PC-3 (cell line): ENCODE results near the gene HDHD5. TPM values are rescaled to one million over a fixed set of nuclear protein-coding genes. Genes with fewer than 3 reads are reported as not detected.

Experiments used
- ATAC-seq: fragments of 200-7000 bp; cut with Tn5 transposase; 2 replicates; pipeline ENCODE4 v1.9.1; 2020; ENCODE audit warnings: mild to moderate bottlenecking, moderate library complexity
- BruUV-seq: library from RNA; stranded (reverse); fragments of 400-500 nt; replicated peaks from 2 replicates; lab custom pipeline; 2021; lab: Mats Ljungman, UMichigan
- CTCF ChIA-PET: fragments of 300-600 bp; sonication (Branson Sonifier 250); formaldehyde crosslinking; loops from one replicate; lab custom pipeline; 2022; ENCODE audit warnings: antibody characterized with exemption; lab: Charles Lee
- POLR2A ChIA-PET: fragments of 300-600 bp; sonication (Branson Sonifier 250); formaldehyde crosslinking; loops from one replicate; lab custom pipeline; 2022; ENCODE audit warnings: antibody characterized with exemption; ENCODE audit not compliant: unreplicated experiment; lab: Charles Lee
- DNase-seq: peaks from one replicate; pipeline ENCODE4 v3.0.0-alpha.2; 2015
- H2AFZ ChIP-seq: fragments of 300-600 bp; sonication (generic); 2 replicates; pipeline ENCODE4 v1.6.0; 2016; ENCODE audit warnings: antibody characterized with exemption, low read length
- H3F3A ChIP-seq: fragments of 300-600 bp; sonication (generic); one replicate; pipeline ENCODE4 v1.6.0; 2017; ENCODE audit warnings: antibody characterized with exemption, low read length, control low read depth, mild to moderate bottlenecking; ENCODE audit not compliant: unreplicated experiment
- H3K27ac ChIP-seq: fragments of 300-600 bp; sonication (generic); 2 replicates; pipeline ENCODE4 v1.5.1; 2016; ENCODE audit warnings: mild to moderate bottlenecking, low read length
- H3K27me3 ChIP-seq: fragments of 300-600 bp; sonication (generic); 2 replicates; pipeline ENCODE4 v1.6.1; 2016; ENCODE audit warnings: low read length, mixed read lengths
- H3K36me3 ChIP-seq: fragments of 300-600 bp; sonication (generic); 2 replicates; pipeline ENCODE4 v1.6.1; 2016; ENCODE audit warnings: low read depth, mixed run types, low read length, mixed read lengths
- H3K4me1 ChIP-seq: fragments of 300-600 bp; sonication (generic); 2 replicates; pipeline ENCODE4 v1.5.1; 2016; ENCODE audit warnings: low read length; ENCODE audit not compliant: insufficient read depth
- H3K4me2 ChIP-seq: fragments of 300-600 bp; sonication (generic); 2 replicates; pipeline ENCODE4 v1.6.0; 2016; ENCODE audit warnings: low read length
- H3K4me3 ChIP-seq: fragments of 300-600 bp; sonication (generic); 2 replicates; pipeline ENCODE4 v1.5.1; 2016; ENCODE audit warnings: mild to moderate bottlenecking, low read length, mixed read lengths
- H3K79me2 ChIP-seq: fragments of 300-600 bp; sonication (generic); 2 replicates; pipeline ENCODE4 v1.6.1; 2017; ENCODE audit warnings: low read length, mixed read lengths
- H3K9ac ChIP-seq: fragments of 300-600 bp; sonication (generic); 2 replicates; pipeline ENCODE4 v1.6.0; 2016; ENCODE audit warnings: mild to moderate bottlenecking, low read length
- H3K9me2 ChIP-seq: fragments of 300-600 bp; sonication (generic); replicated peaks from 2 replicates; pipeline ENCODE4 v1.6.1; 2016; ENCODE audit warnings: mixed run types, low read length, mixed read lengths
- H3K9me3 ChIP-seq: fragments of 300-600 bp; sonication (generic); 2 replicates; pipeline ENCODE4 v1.6.1; 2016; ENCODE audit warnings: low read length, mixed read lengths
- H4K20me1 ChIP-seq: fragments of 300-600 bp; sonication (generic); 2 replicates; pipeline ENCODE4 v1.6.1; 2016; ENCODE audit warnings: low read length, mixed read lengths
- EZH2 ChIP-seq: fragments of 300-600 bp; sonication (generic); IDR thresholded peaks from one replicate; pipeline ENCODE4 v1.6.1; 2017; ENCODE audit warnings: antibody characterized with exemption, mild to moderate bottlenecking, low read length; ENCODE audit not compliant: unreplicated experiment
- EZH2phosphoT487 ChIP-seq: fragments of 300-600 bp; sonication (generic); IDR thresholded peaks from 2 replicates; pipeline ENCODE4 v1.6.1; 2018; ENCODE audit warnings: mild to moderate bottlenecking, antibody characterized with exemption, low read length, borderline replicate concordance
- intact Hi-C: fragments of 100-400 bp; cut with micrococcal nuclease; formaldehyde crosslinking; loops from 2 replicates; pipeline ENCODE4 v1.9.0; 2023
- total RNA-seq: library from RNA; depleted of rRNA; stranded (reverse); fragments of >200 nt; gene quantifications from 2 replicates; pipeline ENCODE4 v1.2.3, GENCODE V29; 2014
- TF ChIP-seq, protein P1 (sequence below): fragments of 300-600 bp; sonication (generic); conservative IDR thresholded peaks from 2 replicates; pipeline ENCODE4 v1.5.1; 2017; ENCODE audit warnings: antibody characterized with exemption, low read depth, mild to moderate bottlenecking, low read length

HDHD5 gene
- total RNA-seq, 1 experiment from 2014 or later, result 57.3 TPM

DNA sequence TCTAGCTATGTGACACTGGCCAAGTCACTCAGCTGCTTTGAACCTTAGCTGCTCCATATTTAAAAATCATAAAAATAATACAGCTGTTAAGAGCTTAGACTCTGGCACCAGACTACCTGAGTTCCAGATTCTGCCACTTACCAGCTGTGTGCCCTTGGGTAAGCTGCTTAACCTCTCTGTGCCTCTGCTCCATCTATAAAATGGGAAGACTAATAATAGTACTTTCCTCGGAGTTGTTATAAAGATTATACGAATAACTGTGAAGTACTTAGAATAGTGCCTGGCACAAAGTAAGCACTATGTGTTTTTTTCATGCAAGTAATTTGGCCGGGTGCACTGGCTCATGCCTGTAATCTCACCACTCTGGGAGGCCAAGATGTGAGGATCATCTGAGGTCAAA, 1.4 kb downstream of the HDHD5 start:
- Histone ChIP-seq H3K27ac (no peak overlapping the region), H3K27me3 (no peaks in the 10 kb centered on the region), H3K4me3 (peak overlapping the region; percentile 83), H3K9me2 (no peaks in the 10 kb centered on the region), H3K9ac (no peak overlapping the region; the same call in 1 of the 2 replicates), H4K20me1 (peaks cover 5% of the 10 kb centered on the region; the same call in 1 of the 2 replicates), H3F3A (no peaks in the 10 kb centered on the region), H3K9me3 (no peaks in the 10 kb centered on the region), H2AFZ (no peak overlapping the region), H3K79me2 (peaks cover 53% of the 10 kb centered on the region), H3K4me2 (peak overlapping the region; percentile 93), H3K4me1 (peaks cover 16% of the 10 kb centered on the region), H3K36me3 (no peaks in the 10 kb centered on the region)
- intact Hi-C loops, result loop anchor here (1.0 kb wide), 1 partner anchor 45 kb away; no protein-coding TSS in a partner anchor
- DNase-seq (no peak), ATAC-seq (no peak)
- TF ChIP-seq EZH2phosphoT487, result no peak
- TF ChIP-seq EZH2, result no peak
- TF ChIP-seq, protein P1, sequence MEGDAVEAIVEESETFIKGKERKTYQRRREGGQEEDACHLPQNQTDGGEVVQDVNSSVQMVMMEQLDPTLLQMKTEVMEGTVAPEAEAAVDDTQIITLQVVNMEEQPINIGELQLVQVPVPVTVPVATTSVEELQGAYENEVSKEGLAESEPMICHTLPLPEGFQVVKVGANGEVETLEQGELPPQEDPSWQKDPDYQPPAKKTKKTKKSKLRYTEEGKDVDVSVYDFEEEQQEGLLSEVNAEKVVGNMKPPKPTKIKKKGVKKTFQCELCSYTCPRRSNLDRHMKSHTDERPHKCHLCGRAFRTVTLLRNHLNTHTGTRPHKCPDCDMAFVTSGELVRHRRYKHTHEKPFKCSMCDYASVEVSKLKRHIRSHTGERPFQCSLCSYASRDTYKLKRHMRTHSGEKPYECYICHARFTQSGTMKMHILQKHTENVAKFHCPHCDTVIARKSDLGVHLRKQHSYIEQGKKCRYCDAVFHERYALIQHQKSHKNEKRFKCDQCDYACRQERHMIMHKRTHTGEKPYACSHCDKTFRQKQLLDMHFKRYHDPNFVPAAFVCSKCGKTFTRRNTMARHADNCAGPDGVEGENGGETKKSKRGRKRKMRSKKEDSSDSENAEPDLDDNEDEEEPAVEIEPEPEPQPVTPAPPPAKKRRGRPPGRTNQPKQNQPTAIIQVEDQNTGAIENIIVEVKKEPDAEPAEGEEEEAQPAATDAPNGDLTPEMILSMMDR, result no peak
- POLR2A ChIA-PET, result interaction anchor here (0.6 kb wide), 1 partner anchor 992 kb away, joined by 21 read pairs; no protein-coding TSS in a partner anchor
- CTCF ChIA-PET, result interaction anchor here (0.6 to 1.2 kb wide), 2 partner anchors 14 to 45 kb away, joined by 3 read pairs; no protein-coding TSS in a partner anchor
- BruUV-seq, result TSS peak; percentile 50

DNA sequence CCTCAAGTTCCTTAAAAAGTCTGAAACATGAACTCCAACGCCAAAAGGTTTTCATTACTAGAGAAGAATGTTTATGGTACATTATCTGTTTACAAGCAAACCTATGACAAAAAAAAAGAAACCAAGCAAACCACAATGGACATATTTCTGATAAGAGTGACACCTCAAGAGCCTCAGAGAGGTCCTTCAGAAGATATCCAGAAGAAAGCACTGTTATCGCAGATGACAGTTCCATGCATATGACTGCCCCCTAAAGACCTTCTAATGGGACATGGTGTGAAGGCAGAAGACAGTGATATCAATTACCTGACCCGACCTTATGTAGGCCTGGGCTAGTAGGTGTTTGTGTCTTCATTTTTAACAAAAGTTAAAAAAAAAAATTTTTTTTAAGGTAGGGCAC, 3.1 kb downstream of the HDHD5 start:
- POLR2A ChIA-PET, result no interaction called here
- CTCF ChIA-PET, result no interaction called here

DNA sequence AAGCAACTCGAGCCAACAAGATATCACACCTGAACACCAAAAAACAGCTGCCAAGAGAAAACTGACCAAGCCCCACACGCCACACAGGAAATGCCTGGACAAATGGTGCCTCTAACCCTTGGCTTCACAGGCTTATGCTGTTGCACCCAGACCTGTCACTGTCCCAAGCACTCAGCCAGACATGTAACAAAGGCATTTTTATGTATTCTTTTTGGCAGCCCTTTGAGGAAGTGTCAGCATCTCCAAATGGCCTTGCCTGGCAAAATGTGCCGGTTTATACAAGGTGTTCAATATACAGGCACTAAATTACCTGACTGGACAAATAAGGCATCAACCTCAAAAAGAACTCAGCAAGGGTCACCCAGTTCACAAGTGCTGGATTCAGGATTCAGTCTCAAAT, 6.1 kb downstream of the HDHD5 start:
- no TSS peak for BruUV-seq
- ChIA-PET CTCF (no interaction called here), POLR2A (no interaction called here)
- no peak overlapping the region for H3K4me2 ChIP-seq
- no peak overlapping the region for H3K4me3 ChIP-seq
- H3K36me3 ChIP-seq, result no peaks in the 10 kb centered on the region
- no peaks in the 10 kb centered on the region for H3K27me3 ChIP-seq
- H3K9ac ChIP-seq, result no peak overlapping the region
- peaks cover 8% of the 10 kb centered on the region; the same call in 1 of the 2 replicates for H3K4me1 ChIP-seq
- H3F3A ChIP-seq, result no peaks in the 10 kb centered on the region
- DNase-seq, result no peak
- peaks cover 86% of the 10 kb centered on the region for H3K79me2 ChIP-seq
- H3K9me2 ChIP-seq, result no peaks in the 10 kb centered on the region
- TF ChIP-seq EZH2phosphoT487, result no peak
- H2AFZ ChIP-seq, result no peak overlapping the region
- H3K27ac ChIP-seq, result no peak overlapping the region
- peaks cover 5% of the 10 kb centered on the region; the same call in 1 of the 2 replicates for H4K20me1 ChIP-seq
- no peaks in the 10 kb centered on the region for H3K9me3 ChIP-seq
- no peak for ATAC-seq
- intact Hi-C loops, result no loop called here

More for the DNA sequence above, 3.1 kb downstream of the HDHD5 start:
- Histone ChIP-seq H2AFZ (no peak overlapping the region), H3K9me2 (no peaks in the 10 kb centered on the region), H3K27ac (no peak overlapping the region), H3K4me2 (peak overlapping the region; percentile 34; the same call in 1 of the 2 replicates), H3K36me3 (no peaks in the 10 kb centered on the region), H3K4me1 (peaks cover 16% of the 10 kb centered on the region), H3K27me3 (no peaks in the 10 kb centered on the region), H3K4me3 (no peak overlapping the region), H3F3A (no peaks in the 10 kb centered on the region), H3K79me2 (peaks cover 68% of the 10 kb centered on the region), H3K9me3 (no peaks in the 10 kb centered on the region), H4K20me1 (peaks cover 5% of the 10 kb centered on the region; the same call in 1 of the 2 replicates), H3K9ac (no peak overlapping the region)
- DNase-seq (no peak), ATAC-seq (no peak)
- no TSS peak for BruUV-seq
- intact Hi-C loops, result no loop called here
- TF ChIP-seq, protein P1, result no peak
- TF ChIP-seq EZH2 (no peak), EZH2phosphoT487 (no peak)
